ENCODE data around the gene ALOX5AP. TPM values are rescaled to one million over a fixed set of nuclear protein-coding genes. Genes with fewer than 3 reads are reported as not detected.
A peak's percentile ranks its signal among the peaks of the same experiment; 100 is the strongest.

The ALOX5AP gene
- total and polyA plus RNA-seq, 2 donors (not counting 1 experiment from before 2014, with no cell fraction given): 0.17 to 0.25 TPM

DNA sequence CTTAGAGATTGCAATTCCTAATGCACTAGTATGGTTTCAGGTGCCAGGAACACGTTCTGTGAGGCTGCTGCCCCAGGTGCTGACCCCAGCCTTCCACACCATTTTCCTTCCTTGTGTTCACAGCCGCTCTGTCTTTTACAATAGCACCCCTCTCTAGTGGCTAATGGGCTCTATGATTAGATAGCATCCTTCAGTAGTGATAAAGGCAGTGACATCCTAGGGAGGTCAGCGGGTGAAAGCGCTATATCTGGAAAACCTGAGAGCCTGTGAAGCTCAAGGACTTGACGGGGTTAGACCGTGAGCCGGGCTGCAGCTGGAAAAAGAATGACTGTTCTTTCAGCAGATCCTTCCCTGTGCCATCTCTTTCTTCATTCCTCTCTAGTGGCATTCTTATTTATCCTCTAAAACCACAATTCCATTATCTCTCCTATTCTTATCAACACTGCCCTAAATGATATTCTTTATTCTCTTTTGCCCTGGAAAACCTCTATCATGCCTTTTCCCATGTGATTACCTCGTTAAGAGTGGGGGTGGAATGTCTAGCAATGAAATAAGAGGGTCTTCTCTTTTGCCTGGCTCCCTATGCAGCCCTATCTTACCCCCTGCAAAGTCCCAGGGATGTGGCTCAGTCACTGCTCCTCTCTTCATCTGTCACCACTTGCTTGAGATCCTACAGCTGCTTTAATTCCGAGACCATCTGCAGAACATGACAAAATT is 21.8 kb downstream of the ALOX5AP start:
- Histone ChIP-seq H3K36me3 (ENCODE audit: control insufficient read depth, insufficient read depth, low read length) (no peaks in the 10 kb centered on the region), H3K4me1 (ENCODE audit: control insufficient read depth, extremely low read depth, insufficient read depth, low read length) (no peaks in the 10 kb centered on the region), H3K79me2 (ENCODE audit: control insufficient read depth, insufficient read depth, low read length) (no peaks in the 10 kb centered on the region), H3K4me2 (ENCODE audit: extremely low read depth, insufficient read depth, low read length) (no peak overlapping the region), H3K9ac (ENCODE audit: insufficient read depth, low read length) (no peak overlapping the region), H2AFZ (ENCODE audit: low read length) (no peak overlapping the region), H3K27ac (ENCODE audit: insufficient read depth, low read length) (no peak overlapping the region), H3K9me3 (ENCODE audit: control insufficient read depth, insufficient read depth, low read depth, low read length) (no peaks in the 10 kb centered on the region), H3K27me3 (ENCODE audit: control insufficient read depth, insufficient read depth, low read length) (peaks cover 10% of the 10 kb centered on the region), H4K20me1 (ENCODE audit: control insufficient read depth, extremely low read depth, insufficient read depth, low read length) (no peaks in the 10 kb centered on the region), H3K4me3 (replicated peaks in 1 of 4; ENCODE audit: control extremely low read depth in 1 of 4, insufficient read depth in 1 of 4, low read depth in 3 of 4, low read length in 4 of 4) (no peak overlapping the region)
- no peak for TF ChIP-seq EZH2 (IDR thresholded peaks at IDR 0.05; ENCODE audit: low read length, missing control alignments)
- TF ChIP-seq, protein P1, sequence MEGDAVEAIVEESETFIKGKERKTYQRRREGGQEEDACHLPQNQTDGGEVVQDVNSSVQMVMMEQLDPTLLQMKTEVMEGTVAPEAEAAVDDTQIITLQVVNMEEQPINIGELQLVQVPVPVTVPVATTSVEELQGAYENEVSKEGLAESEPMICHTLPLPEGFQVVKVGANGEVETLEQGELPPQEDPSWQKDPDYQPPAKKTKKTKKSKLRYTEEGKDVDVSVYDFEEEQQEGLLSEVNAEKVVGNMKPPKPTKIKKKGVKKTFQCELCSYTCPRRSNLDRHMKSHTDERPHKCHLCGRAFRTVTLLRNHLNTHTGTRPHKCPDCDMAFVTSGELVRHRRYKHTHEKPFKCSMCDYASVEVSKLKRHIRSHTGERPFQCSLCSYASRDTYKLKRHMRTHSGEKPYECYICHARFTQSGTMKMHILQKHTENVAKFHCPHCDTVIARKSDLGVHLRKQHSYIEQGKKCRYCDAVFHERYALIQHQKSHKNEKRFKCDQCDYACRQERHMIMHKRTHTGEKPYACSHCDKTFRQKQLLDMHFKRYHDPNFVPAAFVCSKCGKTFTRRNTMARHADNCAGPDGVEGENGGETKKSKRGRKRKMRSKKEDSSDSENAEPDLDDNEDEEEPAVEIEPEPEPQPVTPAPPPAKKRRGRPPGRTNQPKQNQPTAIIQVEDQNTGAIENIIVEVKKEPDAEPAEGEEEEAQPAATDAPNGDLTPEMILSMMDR (conservative IDR thresholded peaks at IDR 0.05 in 1 of 2, IDR thresholded peaks at IDR 0.05 in 1 of 2; ENCODE audit: low read depth in 1 of 2, low read length in 2 of 2): no peak
- DNase-seq (ENCODE audit: low read depth in 2 of 2): no peak

DNA sequence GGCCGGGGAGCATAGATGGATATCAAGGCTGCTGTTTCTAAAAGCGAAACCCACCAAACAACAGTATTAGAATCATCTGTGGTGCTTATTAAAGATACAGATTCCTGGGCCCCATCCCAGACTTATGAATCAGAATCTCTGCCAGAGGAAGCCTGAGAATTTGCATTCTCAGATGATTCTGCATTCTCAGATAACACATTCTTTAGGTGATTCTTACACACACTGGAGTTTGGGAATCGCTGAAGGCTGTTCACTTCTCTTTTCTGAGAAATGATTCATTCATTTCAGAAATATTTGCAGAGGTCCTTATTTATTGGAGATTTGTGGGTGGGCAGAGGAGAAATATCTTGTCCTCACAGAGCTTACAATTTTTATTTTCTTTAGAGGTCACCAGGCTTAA is 24.4 kb downstream of the ALOX5AP start:
- no peaks in the 10 kb centered on the region for H4K20me1 ChIP-seq (ENCODE audit: control insufficient read depth, extremely low read depth, insufficient read depth, low read length)
- TF ChIP-seq EZH2 (IDR thresholded peaks at IDR 0.05; ENCODE audit: low read length, missing control alignments): no peak
- TF ChIP-seq, protein P1 (conservative IDR thresholded peaks at IDR 0.05 in 1 of 2, IDR thresholded peaks at IDR 0.05 in 1 of 2; ENCODE audit: low read depth in 1 of 2, low read length in 2 of 2): no peak
- H2AFZ ChIP-seq (ENCODE audit: low read length): no peak overlapping the region
- H3K9ac ChIP-seq (ENCODE audit: insufficient read depth, low read length): no peak overlapping the region
- H3K36me3 ChIP-seq (ENCODE audit: control insufficient read depth, insufficient read depth, low read length): no peaks in the 10 kb centered on the region
- no peaks in the 10 kb centered on the region for H3K4me1 ChIP-seq (ENCODE audit: control insufficient read depth, extremely low read depth, insufficient read depth, low read length)
- peak in 1 of 2 donors; percentile 64 for DNase-seq (ENCODE audit: low read depth in 2 of 2)
- H3K4me3 ChIP-seq (replicated peaks in 1 of 4; ENCODE audit: control extremely low read depth in 1 of 4, insufficient read depth in 1 of 4, low read depth in 3 of 4, low read length in 4 of 4): no peak overlapping the region
- no peak overlapping the region for H3K27ac ChIP-seq (ENCODE audit: insufficient read depth, low read length)
- peaks cover 10% of the 10 kb centered on the region for H3K27me3 ChIP-seq (ENCODE audit: control insufficient read depth, insufficient read depth, low read length)
- H3K9me3 ChIP-seq (ENCODE audit: control insufficient read depth, insufficient read depth, low read depth, low read length): no peaks in the 10 kb centered on the region
- H3K4me2 ChIP-seq (ENCODE audit: extremely low read depth, insufficient read depth, low read length): no peak overlapping the region
- H3K79me2 ChIP-seq (ENCODE audit: control insufficient read depth, insufficient read depth, low read length): no peaks in the 10 kb centered on the region

DNA sequence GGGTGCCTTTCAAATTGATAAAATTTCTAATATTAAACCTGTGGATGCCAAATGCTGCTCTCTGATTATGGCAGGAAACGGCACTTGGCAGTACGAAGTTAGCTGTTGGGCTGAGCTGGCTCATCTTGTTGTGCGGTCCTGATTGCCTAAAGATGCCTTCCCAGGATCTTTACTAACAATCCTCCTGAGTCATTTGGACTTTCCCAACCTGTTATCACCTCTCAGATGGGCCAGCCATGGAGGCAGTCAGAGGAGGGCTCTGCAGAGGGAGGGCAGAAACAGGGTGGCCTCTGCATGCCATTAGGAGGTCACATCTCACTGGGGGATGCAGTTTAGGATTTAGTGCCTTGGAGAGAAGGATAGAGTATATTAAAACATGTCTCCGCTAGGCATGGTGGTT is 27.3 kb downstream of the ALOX5AP start:
- no peaks in the 10 kb centered on the region for H3K27me3 ChIP-seq (ENCODE audit: control insufficient read depth, insufficient read depth, low read length)
- no peak for DNase-seq (ENCODE audit: low read depth in 2 of 2)
- no peak overlapping the region for H3K9ac ChIP-seq (ENCODE audit: insufficient read depth, low read length)
- H3K79me2 ChIP-seq (ENCODE audit: control insufficient read depth, insufficient read depth, low read length): no peaks in the 10 kb centered on the region
- no peaks in the 10 kb centered on the region for H3K4me1 ChIP-seq (ENCODE audit: control insufficient read depth, extremely low read depth, insufficient read depth, low read length)
- no peak for TF ChIP-seq EZH2 (IDR thresholded peaks at IDR 0.05; ENCODE audit: low read length, missing control alignments)
- TF ChIP-seq, protein P1 (conservative IDR thresholded peaks at IDR 0.05 in 1 of 2, IDR thresholded peaks at IDR 0.05 in 1 of 2; ENCODE audit: low read depth in 1 of 2, low read length in 2 of 2): no peak
- no peaks in the 10 kb centered on the region for H3K9me3 ChIP-seq (ENCODE audit: control insufficient read depth, insufficient read depth, low read depth, low read length)
- H4K20me1 ChIP-seq (ENCODE audit: control insufficient read depth, extremely low read depth, insufficient read depth, low read length): no peaks in the 10 kb centered on the region
- H3K27ac ChIP-seq (ENCODE audit: insufficient read depth, low read length): no peak overlapping the region
- H2AFZ ChIP-seq (ENCODE audit: low read length): no peak overlapping the region
- H3K4me2 ChIP-seq (ENCODE audit: extremely low read depth, insufficient read depth, low read length): no peak overlapping the region
- H3K36me3 ChIP-seq (ENCODE audit: control insufficient read depth, insufficient read depth, low read length): no peaks in the 10 kb centered on the region
- H3K4me3 ChIP-seq (replicated peaks in 1 of 4; ENCODE audit: control extremely low read depth in 1 of 4, insufficient read depth in 1 of 4, low read depth in 3 of 4, low read length in 4 of 4): no peak overlapping the region

Data from fibroblast of lung (primary cell).